Raji (cell line): ENCODE measurements around the gene PTPRO.

Source experiments
- POLR2A ChIP-seq: IDR thresholded peaks from 2 replicates; pipeline ENCODE4 v1.6.1; 2011; ENCODE audit warnings: low read depth, low read length, control low read depth; ENCODE audit not compliant: insufficient read depth

PTPRO gene

DNA sequence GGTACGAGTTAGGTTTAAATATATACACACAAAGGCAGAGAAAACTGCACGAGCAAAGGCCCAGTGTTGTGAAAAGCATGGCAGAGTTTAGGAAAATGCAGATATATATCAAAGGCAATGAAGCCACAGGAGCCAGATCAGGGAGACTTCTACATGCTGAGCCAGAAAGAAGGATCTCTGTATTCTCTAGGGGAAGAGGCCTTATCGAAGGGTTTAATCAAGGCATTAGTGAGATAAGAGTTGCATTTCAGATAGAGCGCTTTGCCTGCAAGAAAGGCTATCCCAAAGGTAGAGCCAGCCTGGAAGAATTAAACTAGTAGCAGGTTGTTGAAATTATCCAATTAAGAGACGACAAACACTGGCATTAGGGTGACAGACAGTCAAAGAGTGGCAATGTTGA lies 7.6 kb downstream of the PTPRO start:
- no peak for TF ChIP-seq POLR2A

DNA sequence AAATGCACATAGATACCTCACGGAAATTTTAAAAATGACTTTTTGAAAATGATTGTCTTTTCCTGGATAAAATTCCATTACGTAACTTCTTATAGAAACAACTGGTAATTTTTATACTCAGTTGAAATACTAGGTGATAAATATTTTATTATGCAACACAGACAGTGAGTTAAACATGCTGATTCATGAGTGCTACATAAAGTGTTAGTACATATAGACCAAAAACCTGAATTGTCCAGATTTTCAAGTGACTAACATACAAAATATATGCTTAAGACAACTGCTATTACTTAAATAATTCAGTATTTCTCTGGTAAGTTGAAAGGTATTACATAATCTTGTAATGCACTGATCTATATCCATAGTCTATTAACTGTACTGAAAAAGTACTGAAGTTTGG lies 11.9 kb downstream of the PTPRO start:
- no peak for TF ChIP-seq POLR2A

DNA sequence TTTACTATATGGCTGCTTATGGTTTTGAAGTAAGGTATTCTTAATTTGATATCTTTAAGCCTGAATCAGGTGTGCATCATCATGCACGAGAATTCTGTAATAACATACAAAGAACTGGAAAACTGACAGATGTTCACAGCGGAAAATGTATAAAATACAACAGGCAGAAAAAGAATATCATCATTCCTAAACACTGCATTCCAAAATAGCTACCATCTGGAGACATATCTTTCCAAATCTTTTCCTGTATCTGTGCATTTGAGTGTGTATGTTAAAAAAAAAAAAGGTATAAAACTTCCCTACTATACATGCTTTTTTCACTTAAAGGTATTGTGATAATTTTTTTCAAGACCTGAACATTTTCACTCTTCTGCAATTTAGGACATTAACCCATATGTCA lies 13.7 kb downstream of the PTPRO start:
- TF ChIP-seq POLR2A, result no peak

DNA sequence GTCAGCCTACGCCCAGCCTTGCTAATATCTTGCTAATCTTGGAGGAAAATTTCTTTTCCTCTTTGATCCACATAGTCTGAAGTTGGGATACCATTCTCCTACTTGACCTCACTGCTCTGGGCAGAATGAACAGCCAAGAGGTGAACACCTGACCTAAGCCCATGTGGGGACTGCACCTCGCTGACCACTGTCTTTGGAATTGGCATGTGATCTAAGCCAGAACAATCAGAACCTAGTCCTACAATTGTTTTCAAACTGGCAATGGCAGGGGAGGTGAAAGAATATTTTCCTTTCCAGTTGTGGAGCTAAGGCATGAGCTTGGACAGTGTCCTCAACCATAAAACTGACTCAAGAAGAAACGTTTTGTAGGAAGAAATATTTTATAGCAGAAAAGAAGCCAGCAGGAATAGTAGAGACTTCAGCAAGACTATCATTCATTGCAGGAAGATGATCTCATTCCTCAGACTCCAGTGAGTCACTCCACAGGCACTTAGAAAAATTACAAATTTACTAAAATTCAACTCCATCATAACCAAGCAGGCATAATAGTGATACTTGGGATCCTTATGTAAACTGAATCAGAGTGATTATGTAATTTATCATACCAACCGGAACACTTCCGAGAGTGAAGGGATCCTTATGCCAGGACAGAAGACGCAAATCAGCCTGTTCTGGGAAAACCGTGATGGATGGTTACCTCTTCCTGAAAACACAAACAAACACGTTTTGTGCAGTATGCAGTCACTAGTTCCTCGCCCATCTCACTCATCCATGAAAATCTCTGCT lies 14.7 kb downstream of the PTPRO start:
- no peak for TF ChIP-seq POLR2A

DNA sequence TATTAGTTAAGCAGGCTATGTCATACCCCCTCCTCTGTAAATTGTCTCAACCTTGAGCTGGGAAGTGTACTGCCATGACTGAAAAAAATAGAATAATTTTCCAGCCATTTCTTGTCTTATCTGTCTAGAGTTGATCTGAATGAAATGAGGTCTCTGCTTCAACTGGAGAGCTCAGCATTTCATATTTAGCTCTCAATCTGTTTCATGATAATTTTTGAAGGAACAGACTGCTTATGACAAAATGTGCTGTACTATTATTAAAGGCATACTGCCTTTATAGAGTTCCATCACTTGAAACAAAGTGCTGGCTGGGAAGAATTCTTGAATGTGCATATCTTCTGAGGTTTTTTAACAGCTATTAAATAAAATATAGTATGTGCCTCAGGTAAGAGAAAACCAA lies 19.1 kb downstream of the PTPRO start:
- TF ChIP-seq POLR2A, result no peak

DNA sequence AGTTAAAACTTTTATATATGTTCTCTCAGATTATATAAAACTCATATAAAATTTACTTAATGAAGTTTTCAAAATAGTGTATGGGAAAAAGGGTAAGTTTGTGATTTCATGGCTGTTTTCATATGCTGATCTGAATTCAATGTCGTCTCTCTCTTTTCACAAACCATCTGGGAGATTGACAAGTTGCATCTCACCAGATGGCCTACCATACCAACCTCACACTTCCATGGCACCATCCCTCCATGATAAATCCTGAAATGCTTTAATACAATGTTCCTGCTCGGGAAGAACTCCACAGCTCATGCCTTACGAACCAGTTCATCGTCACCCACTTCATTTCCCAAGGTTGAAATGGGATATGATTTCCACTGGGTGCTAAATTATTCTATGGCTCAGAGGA lies 22.3 kb downstream of the PTPRO start:
- TF ChIP-seq POLR2A, result no peak

DNA sequence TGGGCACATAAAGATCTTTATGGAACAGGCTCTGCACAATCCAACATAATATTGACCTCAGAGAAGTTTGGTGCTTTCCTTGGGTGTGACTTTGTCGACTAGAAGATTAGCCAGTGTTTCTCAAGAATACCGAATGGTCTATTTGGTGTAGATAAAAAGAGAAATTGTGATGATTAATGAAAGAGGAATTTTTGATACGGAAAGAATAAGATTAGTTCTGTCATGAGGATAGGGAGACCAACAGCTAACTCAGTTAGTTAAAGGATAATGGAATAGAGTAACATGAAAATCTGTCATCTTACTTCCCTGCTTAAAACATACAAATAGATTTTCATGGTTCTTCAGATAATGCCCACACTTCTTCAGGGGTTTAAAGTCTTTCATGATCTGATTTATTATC lies 24.2 kb downstream of the PTPRO start:
- no peak for TF ChIP-seq POLR2A

DNA sequence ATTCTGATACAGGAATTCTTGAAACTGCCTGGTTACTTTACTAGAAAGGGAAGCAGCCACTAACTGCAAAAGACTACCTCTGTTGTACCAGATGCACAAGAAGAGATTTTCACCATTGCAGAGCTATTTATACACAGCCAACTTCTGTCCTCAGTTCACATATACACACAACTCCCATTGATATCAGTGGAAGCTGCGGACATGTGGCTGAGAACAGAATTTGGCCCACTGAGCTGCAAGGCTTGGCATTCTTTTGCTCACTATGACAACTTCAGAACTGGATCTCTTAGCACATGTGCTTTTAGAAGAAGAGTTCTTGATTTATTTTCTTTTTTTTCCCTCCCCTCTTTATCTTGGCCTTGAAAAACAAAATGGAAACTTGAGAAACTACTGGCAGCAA lies 28.3 kb downstream of the PTPRO start:
- TF ChIP-seq POLR2A, result no peak

DNA sequence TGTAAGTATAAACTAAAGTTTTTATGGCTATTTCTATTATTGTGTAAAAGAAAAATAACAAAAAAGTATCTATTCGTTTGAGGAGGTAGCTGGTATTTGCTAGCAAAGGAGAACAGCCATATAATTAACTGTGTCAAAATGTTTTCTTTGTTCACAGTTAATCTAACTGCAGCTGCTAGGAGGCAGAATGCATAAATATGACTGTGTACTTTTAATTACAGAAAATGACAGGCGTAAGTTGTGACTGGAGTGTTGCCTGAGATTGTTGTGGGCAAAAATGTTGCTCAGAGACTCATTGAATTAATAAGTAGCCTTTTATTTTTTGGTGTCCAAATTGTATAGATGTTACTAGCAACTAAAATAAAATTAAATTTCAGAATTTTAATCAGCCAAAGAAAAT lies 33.5 kb downstream of the PTPRO start:
- TF ChIP-seq POLR2A, result no peak

DNA sequence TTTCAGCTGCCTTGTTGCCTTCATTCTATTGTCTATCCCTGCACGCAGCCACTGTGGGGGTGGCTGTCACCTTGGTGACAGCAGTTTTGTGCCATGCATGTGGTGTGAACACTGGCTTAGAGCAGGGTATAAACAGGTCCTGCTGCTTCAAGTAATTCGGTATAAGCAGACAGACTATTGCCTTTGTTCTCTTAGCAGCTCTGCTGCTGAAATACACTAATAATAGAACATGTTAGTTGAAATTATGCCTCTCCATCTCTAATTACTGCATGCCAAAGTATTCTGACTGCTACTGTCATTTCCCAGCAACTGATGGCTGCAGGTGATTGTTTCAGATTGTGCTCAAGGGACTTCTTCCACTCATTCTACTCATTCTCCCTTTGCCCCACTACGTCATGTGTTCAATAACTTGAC lies 34.6 kb downstream of the PTPRO start:
- TF ChIP-seq POLR2A, result no peak

DNA sequence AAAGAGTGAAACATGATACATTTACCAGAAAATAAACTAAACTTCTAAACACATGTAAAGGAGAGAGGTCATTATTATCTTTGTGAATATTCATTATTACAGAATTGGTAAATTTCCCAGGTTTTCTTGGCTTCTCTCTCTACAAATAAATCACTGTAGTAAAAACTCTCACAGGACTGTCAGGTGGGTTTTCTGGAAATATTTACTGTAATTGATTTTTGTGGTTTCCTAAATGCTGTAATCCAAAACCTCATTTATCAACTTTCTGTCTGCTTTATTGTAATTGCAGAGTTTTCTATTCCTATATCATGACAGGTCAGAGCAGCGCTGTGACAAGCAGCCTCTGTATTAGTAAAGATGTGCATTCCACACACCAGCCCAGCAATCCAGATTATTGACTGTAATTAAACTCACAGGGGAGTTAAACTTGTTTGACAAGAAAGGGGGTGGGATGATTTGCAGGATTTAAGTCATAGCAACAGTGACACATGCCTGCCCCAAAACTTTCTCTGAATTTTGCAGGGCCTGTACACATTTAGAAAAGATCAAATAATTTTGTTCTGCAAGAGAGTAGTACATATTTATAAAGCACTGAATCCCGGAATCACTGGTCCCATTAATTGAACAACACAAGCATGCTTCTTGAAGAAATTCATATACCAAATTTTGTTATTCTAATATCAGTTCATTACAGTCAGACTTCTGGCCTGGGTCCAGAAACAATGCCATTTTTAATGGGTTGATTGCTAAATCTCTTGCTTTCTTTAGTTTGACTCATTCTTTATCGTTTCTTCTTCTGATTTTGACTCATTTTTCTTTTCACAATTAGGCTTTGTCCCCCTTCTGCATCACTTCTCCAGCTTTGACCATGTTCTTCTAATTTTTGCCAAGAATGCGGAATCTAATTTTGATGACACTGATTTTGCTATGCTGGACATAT lies 42.2 kb downstream of the PTPRO start:
- no peak for TF ChIP-seq POLR2A

DNA sequence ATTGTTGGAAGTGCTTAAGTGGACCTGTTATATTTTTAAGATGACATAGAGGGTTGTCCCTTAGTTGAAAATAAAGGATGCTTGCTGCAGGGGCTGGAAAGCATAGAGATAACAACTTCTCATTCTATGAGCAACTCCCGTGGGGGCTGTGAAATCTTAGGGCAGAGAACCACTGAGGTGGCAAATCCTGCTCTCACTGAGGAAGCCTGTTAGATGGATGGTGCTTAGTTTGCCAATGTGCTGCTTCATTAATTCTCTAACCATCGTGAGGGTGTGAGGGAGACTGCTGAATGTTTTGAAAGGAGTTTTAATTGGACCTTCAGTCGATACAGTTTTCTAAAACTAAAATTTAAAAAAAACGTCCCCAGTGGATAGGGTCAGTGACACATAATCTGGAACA lies 46.5 kb downstream of the PTPRO start:
- TF ChIP-seq POLR2A, result no peak

DNA sequence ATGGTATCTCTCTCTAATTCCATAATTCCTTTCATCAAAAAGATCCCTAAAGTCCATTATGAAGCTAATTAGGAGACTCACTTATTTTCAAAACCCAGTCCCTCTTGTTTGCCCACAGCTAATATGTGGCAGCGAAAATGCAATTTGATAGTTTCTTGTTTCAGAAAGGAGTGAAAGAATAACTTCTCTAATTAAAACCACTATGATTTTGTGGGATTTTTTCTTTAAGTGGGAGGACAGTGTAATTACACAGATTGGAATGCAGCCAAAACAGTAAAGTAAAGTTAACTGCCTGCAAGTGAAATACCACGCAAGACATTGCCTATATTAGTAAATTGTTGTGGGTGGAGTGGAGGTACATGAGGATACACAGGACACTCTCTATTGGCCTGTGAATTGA lies 50.0 kb downstream of the PTPRO start:
- TF ChIP-seq POLR2A, result no peak

DNA sequence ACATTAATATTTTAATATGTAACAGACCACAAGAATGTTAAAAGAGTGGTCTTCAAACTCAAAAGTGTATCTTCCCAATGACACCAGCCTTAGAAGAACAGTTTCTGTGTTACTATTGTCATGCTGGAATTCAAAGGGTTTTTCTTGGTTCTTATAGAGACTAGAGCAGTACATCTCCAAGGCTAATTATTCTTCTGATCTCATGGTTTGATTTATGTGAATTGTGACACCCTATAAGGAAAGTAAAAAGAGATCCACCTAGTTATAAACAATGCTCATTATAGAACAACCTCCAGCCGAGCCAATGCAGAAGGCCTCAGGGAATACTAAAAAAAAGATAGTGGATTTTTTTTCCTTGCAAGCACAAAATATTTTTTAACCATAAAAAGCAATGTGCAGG lies 65.5 kb downstream of the PTPRO start:
- no peak for TF ChIP-seq POLR2A

DNA sequence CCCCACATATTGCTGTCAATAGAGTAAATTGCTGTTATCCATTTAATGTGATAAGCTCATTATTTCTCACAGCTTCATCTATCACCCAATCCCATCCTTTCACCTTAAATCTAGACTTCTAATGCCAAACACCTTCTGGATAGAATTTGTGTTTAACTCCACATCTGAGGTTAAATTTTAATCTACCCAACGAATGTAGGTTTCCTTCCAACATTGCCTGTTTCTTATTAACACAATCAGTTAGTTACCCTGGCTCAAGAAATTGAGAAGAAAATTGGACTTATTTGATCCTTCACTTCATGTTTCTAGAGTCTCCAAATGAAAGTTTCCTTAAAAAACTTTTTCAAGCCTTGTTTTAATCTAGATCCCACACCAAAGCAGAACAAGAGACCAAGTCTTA lies 67.3 kb downstream of the PTPRO start:
- no peak for TF ChIP-seq POLR2A

DNA sequence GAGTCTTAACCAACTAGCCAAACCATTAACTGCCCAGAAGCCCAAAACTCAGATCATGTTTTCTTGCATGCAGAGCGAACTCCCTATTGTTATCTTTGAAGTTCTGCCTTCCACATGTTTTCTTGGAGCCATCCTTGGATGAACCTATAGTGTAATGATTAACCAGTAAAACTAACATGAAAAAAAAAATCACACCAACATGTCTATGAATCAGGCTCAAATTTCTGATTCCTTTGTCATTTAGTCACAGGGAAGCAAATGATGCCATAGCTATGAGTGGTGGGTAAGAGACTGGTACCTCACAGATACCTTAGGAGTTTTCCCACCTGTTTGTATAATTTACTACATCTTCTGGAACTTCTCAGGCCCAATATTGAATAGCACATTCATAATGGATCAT lies 70.7 kb downstream of the PTPRO start:
- TF ChIP-seq POLR2A, result no peak
